HL-60/S4 treated with phorbol 12-myristate 13-acetate at 8.2 ng/mL for 4 days and 3 days (cell line): Measurements from ENCODE around the gene SORCS1.

Experiments used
- in situ Hi-C: fragments of 300-500 bp; cut with MboI; formaldehyde crosslinking; loops from 2 replicates; pipeline ENCODE4 v1.15.0; 2022; ENCODE audit warnings: low sequenced_read_pairs

Gene SORCS1

DNA sequence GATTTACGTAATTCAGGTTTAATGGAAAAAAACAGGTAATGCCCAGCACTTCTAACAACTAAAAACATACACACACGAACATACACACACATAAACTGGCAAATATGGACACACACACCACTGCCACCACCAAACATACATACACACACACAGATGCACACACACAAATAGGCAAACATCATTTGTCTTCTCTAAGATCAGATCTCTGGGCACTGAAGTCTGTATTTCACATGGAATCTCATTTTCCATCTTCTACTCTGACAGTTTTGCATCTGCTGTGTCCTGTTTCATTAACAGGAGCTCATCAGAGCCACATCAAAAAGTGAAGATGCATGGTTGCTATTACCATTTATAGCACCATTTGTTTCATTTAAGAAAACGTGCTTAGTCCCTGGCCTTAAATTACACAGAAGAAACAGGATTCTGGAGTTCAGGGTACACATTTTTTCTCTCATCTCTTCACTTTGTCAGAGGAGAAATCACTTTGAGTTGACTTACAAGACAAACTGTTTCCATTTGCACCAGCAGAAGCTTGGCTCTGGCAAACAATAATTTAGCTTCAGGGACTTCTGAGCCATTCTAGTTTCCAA is 165.3 kb downstream of the SORCS1 start:
- in situ Hi-C loops: no loop called here

DNA sequence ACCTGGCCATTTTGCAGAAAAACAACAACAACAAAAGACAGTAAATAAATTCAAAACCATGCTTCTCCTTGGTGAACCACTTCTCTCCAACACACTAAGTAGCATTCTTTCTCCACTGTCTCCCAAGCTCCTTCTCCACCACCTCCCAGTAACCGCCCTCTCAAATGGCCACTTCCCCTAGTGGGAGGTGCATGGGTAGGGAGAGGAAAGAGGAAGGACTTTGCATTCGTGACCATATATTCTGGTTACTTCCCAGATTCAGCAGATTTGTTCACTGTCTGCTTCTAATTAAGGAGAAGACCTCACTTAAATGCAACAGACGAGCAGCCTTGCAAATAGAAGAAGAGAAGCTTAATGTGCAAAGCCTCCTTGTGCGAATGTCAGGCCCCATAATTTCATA is 166.8 kb downstream of the SORCS1 start:
- in situ Hi-C loops: no loop called here

DNA sequence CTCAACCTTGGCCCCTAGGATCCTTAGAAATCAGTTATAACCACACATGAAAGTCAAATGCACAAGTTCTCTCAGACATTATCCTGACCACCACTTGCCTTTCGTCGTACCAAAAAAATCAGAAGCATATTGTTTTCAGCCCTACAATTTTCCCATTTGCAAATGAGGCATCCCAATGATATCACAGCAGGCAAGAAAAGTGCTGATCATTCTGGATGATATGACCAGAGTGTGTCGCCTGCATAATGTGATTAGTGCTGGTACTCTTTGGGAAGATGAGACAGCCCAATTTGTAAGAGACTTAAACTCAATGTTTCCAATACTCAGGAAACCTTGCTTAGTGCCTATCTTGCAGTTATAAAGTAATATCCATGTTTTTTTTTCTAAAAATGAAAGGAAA is 168.0 kb downstream of the SORCS1 start:
- in situ Hi-C loops: no loop called here

DNA sequence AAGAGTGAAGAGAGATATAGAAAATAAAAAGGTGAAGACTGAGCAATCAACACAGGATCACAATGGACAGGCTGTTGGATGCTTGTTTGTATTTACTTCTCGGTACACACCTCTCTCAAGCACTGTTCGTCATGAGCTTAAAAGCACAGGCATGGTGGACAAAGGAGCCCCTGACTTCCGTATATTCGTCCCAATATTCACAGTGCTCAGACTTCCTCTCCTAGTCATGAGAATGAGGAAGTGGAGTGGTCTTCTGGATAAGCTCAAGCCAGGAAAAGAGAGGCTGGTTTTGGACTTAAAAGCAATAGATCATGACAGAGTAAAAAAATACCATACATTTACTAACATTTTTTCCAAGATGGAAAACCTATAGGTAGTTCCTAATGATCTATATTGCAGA is 172.5 kb downstream of the SORCS1 start:
- in situ Hi-C loops: no loop called here

DNA sequence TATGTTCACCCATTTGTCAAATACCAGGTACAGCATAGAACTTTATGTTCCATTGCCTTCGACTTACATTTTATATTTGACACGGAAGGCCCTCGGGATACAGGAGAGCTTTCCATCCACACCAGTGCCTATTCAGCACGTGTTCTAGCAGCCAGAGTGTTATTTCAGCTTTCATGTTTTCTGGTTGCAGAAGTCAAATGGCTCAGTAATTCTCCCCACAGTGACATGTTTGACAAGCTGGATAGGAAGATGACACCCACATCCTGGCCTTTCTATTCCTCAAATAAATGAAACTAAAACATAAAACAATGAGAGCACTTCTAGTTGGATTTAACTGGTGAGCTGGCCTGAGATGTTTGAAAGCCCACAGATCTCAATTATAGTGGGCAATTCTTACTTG is 173.4 kb downstream of the SORCS1 start:
- in situ Hi-C loops: no loop called here

DNA sequence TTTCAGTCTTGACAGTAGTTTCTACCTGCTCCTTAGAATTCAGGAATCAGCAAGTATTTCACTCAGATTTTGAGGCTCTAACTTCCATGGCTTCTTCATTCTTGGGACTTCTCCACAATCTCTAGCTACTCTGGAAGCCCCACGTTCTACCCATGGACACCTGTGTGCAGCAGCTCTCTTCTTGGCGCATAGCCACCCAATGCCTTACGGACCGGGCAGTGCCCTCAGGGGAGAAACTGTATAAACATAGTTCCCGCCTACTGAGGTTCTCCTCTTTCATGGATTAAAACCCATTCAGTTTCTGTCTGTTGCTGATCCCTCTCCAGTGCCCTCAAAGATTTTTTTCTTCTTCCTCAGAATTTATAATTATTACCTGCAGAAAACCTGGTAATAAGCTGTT is 177.1 kb downstream of the SORCS1 start:
- in situ Hi-C loops: no loop called here

DNA sequence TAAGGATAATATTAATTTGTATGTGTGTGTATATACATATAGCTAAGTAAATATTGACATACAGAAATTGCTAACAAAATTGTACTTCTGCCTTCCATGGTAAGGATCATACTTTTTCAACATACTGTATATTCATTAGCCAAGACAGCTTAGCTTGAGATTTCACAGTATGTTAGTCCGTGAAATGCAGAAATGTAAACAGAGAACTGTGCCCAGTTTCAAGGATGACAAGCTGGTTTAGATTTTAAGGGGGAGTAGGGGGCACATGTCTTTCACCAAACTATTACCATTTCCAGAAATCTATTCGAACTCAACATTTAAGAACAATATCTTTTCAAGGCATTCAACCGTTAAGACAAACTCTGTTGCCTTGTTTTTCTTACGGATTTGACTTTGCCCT is 182.2 kb downstream of the SORCS1 start:
- in situ Hi-C loops: no loop called here

DNA sequence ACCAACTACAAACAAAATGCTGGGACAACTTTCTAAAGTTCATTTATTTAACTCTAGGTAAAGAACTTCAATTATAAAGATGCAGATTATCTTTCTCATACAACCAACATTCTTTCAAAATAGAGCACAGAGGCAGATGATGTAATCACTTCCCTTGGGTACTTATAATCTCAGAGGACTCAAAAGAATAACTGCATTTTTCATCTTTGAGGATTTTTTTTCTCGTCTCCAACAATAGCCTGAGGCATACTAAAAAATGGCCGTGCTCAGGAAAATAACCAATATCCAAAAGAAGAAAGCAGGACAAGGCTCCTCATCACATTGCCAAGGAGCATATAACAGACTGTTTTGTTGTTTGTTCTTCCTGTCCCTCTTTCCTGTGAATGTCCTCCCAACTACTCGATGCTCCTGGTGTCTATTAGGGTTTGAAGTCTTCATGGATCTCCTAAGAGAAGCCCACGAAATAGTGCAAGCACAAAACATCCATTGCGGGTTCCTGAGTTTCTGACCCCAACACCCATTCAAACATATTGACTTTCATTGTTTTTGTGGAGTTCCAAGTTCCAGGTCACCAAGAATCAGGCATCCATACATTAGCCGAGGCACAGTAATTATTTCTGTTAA is 182.9 kb downstream of the SORCS1 start:
- in situ Hi-C loops: no loop called here

DNA sequence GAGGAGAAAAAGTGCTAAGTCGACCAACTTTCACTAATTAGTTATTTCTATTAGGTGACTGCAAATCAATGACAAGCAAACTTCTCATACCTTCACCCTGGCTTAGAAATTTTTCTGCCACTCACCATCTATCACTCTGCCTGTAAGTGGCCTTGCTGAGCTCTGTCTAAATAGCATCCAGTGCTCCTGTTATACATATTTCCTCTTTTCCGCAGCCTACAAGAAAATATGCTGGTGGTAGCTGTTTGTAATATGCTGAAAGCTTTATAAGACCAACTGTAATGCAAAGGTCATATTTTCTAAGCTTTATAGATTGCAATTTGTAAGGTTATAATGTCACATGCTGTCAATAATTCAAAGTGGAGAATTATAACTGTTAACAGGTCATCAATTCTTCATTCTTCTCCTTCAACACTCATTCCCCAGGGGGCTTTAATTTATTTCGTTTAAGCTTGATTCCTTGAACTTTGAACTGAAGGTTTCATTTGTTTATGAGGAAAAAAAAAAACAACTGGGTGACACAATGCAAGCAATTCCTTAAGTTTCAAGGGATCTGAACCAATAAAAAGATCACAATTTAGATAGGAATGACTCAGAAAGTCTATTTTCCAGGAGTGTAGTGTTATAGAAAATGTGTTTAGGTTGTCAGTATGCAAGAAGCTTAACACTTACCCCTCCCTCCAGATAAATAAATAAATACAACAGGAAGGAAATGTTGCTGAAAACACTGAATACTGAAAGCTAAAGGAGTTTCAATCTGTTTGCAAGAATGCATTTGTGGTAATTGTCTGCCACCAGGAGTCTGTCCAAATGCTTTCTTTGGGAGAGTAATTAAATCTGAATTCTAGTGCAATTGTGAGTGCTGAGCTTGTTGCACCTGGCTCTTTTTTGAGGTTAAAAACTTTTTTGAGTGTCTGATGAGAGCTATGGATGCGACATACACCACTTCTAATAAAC is 183.7 kb downstream of the SORCS1 start:
- in situ Hi-C loops: no loop called here

DNA sequence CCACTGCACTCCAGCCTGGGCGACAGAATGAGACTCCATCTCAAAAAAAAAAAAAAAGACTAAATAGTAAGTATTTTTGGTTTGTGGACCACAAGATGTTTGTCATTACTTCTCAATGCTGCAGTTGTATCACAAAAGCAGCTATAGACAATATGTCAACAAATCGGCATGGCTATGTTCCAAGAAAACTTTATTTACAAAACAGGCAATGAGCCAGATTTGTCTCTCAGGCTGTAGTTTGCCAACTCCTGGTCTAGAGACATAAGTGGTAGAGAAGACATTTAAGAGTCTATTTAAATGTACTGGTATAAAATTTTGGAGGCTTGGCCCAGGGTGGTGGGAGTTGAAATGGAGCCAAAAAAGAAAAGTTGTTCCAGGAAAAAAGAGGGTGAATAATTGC is 185.8 kb downstream of the SORCS1 start:
- in situ Hi-C loops: no loop called here

DNA sequence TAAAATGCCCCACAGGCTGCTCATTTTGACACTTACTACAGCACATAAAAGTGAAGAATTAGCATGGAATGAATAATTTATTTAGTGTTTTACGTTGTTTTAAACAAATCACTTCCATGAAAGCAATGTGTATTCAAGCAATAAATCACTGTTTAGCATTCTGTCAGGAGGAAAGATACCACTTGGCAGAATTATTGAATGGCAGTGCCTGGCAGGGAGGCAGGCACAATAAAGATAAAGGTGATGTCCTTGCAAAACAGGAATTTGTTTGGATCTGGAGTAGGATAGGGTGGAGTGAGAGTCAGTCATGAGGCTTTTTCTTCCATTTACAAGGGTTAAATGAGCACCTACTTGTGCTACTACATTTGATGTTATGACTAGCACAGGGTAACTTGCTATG is 190.8 kb downstream of the SORCS1 start:
- in situ Hi-C loops: no loop called here

DNA sequence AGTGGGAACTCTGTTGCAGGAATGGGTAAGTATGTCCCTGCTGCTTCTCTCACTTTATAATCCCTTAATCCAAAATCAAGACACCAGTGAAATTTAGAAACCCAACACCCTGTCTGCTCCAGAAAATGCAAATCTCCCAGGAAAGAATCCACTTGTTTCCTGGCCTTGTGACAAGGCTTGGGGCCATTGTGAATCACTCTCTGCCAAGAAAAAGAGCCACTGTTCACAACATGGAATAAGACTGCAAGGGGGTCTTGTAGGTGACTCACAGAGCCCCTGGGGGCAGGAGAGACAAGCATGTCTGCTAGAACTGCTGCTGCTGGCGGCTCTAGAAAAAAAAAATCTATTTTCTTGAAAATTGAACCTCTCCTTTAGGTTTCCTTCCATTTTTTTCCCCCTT is 191.2 kb downstream of the SORCS1 start:
- in situ Hi-C loops: no loop called here

DNA sequence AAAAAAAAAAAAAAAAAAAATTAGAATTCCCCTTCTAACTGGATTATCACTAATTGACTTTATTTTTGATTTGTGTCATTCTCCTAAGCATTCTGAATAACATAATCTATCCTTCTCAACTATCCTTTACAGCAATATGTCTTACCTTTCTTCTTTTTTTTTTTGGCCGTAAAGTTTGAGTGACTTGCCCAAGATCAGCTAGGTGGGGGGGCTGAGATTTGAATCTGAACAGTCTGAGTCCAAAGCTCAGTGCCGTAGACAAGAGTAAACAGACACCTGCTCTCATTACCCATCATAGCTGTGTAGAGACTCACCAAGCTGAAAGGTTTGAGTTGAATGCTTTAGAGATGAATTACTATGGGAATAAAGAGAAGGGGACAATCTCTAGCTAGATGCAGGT is 192.1 kb downstream of the SORCS1 start:
- in situ Hi-C loops: no loop called here

DNA sequence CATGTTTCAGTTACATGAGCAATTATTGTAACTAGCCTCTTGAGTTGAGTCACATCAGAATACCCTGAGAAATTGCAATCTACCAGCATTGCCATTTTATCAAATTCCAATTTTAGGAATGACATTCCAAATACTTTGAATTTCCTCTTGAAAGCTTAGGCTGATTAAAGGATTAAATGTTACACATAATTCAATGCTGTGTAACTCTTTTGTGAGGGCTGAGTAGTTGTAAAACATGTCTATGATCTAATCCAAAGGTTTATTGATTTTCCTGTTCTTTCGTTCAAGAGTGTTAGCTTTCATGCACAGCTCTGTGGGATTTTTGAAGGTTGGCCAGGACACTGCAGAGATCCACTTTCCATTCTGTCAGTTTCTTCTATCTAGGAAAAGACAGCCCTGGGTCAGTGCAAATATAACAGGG is 193.1 kb downstream of the SORCS1 start:
- in situ Hi-C loops: no loop called here

DNA sequence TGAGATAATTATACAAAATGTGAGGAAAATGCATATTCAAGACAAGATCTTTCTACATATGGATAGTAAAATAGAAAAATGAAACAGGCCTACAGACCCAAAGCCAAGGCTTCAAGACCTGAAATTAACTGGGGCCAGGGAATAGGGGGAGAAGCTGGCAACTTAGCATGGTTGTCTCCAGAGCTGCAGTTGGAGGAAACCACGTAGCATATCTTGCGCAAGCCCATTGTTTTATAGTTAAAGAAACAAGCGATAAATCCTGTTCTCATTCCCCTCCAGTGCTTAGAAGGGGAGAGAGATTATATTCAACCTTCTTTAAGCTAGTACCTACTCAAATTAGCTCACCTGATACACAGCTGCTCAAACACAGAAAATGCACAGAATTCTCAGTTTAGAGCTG is 197.1 kb downstream of the SORCS1 start:
- in situ Hi-C loops: no loop called here

DNA sequence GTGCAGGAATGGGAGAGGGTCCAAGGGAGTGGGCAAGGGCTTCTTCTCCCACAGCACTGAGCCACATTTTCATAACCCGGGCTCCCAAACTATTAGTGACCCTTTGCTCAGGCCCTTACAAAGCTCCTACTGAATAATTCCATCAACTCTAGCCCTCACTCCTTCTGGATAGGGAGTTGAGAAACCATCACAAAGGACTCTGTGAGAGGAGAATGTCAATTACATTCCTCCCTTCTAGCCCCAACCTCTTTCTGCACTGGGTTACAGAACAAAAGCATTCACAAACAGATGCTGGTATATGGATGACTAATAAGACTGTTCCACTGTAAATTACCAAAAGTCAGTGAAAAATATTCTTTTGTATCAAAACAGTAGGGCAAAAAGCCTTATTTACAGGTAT is 203.7 kb downstream of the SORCS1 start:
- in situ Hi-C loops: no loop called here

DNA sequence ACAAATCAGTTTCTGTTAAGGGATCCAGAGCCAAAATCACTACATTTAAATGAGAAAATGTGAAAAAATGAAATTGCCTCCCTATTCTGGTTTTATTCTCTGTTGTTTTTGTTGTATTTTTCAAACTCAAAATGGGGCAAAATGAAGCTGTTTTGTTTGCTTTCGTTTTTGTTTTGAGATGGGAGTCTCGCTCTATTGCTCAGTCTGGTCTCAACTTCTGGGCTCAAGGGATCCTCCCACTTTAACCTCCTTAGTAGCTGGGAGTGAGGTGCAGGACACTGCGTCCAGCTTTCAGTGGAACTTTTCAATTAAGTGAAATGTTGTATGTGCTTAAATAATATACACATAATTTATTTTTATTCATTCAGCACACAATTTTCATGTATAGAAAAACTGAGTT is 205.0 kb downstream of the SORCS1 start:
- in situ Hi-C loops: no loop called here

DNA sequence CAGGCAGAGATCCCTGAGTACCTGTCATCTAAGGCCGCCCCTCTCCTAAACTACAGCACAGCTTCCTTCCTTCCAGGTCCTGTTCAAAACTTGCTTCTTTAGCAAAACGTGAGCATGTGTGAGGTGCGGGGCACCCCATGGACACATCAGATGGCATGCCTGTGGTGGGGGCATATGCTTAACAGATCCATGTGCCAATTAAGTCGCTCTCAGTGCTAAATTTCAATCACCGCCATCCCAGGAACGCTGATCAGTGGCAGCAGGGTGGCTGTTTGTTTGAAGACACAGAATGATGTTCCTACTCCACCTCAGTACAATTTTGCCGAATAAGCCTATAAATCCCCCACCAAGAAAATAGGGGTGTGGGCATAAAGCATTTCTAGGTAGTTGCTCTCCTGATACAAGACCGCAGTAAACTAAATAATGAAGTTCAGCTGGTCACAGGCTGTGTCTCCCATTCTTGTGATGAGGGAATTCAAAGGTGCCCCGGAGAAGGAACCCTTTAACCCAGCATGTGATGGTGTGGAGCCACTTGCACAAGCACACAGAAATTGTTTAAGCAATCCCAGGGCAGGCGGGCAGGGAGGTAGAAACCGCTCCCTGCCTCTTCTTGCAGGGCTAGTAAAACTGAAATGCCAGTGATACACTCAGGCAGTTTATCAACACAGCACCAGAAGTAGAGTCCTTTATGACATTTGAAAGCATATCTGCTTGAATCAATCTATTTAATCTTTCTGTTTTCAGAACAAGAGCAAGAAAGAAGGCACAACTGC is 205.7 kb downstream of the SORCS1 start:
- in situ Hi-C loops: no loop called here

DNA sequence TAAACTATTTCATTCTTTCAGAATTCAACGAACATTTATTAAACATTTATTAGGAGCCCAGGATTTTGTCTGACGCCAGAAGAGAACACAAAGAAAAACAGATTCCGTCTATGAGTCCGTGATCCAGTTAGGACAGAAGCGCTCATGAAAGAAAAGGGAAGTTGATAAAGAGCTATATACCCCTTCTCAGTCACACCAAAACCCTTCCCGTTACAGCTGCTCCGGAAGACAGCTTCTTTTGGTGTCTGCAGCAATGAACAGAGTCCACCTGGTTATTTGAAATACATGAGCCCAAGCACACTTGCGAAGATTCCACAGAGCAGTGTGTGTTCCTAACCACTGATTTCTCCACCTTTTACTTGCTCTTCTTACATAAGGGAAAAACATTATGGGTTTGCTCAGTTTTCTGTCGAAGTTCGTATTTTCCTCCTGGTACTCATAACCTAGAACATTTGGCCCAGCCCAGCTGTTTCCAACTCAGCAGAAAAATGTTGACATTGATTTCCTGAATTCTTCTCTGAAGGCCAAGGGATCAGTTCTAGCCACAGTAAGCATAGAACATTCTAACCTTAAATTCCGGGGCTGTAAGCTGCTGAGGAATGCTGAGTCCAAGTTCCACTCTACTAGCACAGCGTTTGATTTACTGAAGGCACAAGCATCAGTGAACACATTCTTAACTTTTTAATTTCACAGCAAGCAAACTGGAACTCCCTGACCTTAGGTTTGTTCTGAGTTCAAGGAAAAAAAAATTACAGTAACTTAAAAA is 206.5 kb downstream of the SORCS1 start:
- in situ Hi-C loops: no loop called here

DNA sequence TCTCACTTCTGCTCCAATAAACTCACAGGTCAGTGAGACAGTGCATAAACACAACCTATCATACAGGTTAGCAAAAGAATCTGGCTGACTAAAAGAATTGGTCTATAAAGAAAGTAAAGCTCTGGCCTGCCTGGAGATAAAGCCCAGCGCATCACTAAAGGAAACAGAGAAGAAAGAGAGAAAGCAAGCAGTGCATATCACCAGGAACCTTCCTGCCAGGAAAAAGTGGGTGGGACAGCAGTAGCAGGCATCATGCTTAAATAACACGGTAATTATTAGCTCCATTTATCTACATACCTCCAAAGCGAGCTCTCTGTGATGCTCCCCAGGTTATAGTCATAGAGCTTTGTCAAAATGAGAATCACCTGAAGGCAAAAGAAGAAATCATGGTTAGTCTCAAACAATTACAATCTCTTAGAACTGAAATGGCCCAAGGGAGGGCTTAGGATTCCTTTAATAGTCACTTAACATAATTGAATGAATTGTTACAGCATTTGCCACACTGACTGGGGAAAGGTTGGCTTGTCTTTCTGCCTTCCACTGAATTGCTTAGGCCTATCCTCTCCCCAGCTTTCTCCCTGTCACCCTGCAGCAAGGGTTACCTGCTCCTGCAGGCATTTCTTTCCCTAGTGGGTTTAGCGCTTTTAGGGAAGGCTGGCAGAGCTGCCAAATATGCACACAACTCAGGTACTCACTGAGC is 208.1 kb downstream of the SORCS1 start:
- in situ Hi-C loops: no loop called here
